ENCODE results near the gene REEP3.

REEP3 gene

GRCh38 chr10:63506554-63506953 lies 14.6 kb upstream of the REEP3 start:
- no peak for DNase-seq (ENCODE audit: low read depth)

DNA sequence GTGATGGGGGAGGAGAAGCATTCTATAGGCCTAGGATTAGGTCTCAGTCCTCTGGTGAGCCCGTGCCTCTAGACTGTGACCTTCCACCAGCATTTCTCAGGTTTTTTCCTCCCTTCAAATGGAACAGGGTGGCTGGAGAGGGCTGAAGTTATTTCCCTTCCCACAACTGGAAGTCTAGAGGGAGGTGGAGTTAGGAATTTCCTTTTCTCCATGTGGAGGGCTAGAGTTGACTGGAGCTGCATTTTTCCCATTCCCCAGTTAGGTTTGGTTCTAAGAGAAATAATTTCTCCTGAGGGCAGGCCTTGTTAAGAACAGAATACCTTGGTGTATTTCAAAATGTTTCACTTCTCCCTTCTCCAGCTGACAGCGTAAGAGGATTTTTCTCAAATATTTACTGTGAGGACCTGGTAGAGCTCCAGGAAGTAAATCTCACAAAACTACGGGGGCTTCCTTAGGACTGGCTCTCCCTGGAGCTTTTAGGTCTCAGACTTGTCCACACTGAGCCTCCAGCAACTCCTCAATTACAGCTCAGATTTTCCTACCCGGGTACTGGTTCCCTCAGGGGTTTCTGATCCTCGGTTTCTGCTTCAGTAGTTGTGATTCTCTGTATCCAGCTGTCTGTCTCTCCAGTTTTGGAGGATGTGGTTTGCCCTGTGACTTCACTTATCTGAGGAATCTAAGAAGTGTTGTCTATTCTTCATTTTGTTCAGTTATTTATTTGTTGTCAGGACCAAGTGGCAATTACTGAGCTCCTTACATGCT lies 6.0 kb upstream of the REEP3 start:
- DNase-seq (ENCODE audit: low read depth), result peak; percentile 31

GRCh38 chr10:63516207-63516606 lies 5.0 kb upstream of the REEP3 start:
- no peak for DNase-seq (ENCODE audit: low read depth)

GRCh38 chr10:63518690-63519288 lies 2.4 kb upstream of the REEP3 start:
- DNase-seq (ENCODE audit: low read depth), result no peak

GRCh38 chr10:63521416-63522276 lies 445 bp downstream of the REEP3 start:
- peak; percentile 24 for DNase-seq (ENCODE audit: low read depth)

DNA sequence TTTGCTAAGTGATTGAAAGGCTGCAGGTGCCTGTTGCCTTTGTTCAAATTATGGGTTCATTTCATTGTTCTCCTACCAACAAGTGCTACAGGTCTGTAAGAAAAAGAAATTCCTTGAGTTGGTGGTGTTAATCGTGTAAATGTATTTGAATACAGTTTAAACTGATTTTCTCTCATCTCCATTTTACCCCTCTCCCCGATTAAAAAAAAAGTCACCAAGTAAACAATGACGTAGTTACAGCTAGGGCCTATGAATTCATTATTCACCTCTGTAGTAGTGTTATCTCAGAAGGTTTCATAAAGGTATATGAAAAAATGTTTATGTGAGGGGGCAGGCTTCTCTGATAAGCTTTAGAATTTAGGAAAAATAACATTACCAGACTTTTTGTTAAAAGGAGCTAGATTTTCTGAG lies 1.1 kb downstream of the REEP3 start:
- DNase-seq (ENCODE audit: low read depth), result no peak

DNA sequence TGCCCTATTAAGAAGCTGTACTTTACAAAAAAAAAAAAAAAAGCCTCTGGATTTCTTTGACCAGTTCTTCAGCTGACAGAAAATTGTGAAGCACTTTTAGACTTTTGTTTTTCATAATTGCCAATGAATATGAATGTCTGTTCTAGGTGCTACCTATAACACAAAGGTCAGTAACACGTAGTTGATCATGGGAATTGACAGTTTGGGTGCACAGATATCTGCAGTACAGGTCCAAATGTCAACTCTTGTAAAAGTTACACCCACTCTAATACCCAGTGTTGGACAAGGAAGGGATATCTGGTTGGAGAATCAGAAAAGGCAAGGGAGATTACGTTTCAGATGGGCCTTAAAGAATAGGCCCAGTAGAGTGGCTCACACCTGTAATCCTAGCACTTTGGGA lies 1.8 kb downstream of the REEP3 start:
- no peak for DNase-seq (ENCODE audit: low read depth)

DNA sequence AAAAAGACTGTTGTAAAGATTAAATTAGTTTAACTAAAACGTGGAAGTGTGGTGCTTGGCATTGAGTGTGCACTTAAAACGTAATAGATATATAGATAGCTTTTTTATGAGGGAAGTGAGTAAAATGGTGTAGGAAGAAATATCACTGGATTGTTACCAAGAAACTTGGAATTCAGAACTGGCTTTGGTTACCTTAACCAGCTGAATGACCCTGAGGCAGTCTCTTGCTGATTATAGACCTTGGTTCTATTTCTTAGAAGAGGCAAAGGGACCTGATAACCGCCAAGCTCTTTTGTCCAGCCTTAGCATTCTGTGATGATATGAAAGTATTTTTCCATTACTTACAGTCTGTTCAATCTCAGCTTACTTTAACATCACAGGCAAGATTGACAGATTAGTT lies 3.8 kb downstream of the REEP3 start:
- no peak for DNase-seq (ENCODE audit: low read depth)

- no peak for DNase-seq (ENCODE audit: low read depth)
Measured at GRCh38 chr10:63527401-63527800, 6.2 kb downstream of the REEP3 start.

DNA sequence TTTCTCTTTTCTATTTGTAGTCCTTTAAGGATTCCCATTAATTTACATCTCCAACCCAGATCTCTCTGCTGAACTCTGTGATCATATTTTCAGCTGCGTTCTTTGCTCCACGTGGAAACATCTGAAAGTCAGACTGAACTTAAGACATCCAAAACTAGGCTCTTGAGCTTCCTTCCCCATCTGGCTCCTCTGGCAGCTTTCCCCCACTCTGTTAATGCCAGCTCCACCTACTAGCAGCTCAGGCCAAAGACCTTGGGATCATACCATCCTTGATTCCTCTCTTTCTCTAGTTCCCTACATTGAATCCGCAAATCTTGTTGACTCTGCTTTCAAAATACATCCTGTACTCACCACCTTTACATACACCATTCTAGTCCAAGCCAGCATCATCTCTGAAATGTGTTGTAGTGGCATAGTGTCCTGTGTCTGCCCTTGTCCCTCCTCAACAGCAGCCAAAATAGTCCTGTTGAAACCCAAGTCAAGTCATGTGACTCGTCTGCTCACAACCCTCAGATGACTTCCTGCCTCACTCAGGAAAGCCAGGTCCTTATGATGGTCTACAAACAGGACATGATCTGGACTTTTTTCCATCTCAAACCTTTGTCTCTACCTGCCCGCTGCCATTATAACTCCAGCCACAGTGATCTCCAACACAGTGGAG lies 7.0 kb downstream of the REEP3 start:
- DNase-seq (ENCODE audit: low read depth), result no peak

DNA sequence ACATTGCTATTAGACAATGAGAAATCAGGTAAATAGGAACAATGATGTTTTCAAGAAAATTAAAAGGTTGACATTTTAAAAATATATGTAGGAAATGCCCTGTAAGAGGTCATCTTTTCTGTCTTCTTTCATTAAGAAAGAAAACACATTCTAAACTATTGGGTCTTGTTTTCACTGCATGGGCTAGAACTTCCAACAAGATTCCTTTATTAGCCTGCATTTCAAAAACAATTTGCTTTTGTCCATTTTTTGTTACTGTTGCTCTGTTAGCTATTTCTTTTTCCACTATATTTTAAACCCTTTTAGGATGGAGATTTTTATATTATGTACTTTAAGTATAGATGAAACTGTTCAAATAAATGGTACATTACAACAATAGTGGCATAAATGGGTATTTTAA lies 9.2 kb downstream of the REEP3 start:
- DNase-seq (ENCODE audit: low read depth), result no peak

DNA sequence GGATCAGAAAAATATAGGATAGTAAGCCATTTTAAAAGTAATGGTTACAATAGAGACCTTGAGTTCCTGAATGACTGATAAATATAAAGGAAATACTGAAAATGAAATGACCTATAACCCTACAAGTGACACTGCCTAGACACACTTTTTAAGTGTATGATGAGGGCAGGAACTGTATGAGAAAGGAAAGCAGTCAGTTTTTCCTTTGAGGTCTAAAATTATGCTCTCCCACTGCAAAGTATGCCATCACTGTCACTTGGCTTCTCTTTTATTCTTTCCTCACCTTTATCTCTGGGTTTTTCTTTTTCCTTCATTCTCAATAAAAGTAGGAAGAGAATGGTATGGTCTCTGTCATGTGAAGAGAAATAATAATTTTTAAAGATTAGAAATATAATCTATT lies 13.5 kb downstream of the REEP3 start:
- DNase-seq (ENCODE audit: low read depth), result no peak

- no peak for DNase-seq (ENCODE audit: low read depth)
Measured at GRCh38 chr10:63536698-63537097, 15.5 kb downstream of the REEP3 start.

DNA sequence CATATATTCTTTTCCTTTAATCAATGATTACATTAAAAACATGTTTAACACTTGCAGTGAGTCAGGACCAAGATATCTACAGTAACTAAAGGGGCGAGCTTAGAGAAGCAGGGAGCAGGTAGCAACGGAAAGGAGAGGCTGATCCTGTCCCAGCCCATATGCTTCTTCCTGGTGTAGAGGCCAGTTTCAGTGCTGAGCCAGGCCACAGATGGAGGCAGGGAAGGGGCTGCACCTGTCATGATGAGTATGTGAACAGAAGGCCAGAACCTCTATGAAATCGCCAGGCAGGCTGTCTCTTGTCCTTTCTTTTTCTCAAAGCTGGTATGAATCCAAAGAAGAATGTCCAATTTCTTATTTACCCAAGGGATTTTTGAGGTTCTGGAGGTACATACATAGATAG lies 16.3 kb downstream of the REEP3 start:
- no peak for DNase-seq (ENCODE audit: low read depth)

DNA sequence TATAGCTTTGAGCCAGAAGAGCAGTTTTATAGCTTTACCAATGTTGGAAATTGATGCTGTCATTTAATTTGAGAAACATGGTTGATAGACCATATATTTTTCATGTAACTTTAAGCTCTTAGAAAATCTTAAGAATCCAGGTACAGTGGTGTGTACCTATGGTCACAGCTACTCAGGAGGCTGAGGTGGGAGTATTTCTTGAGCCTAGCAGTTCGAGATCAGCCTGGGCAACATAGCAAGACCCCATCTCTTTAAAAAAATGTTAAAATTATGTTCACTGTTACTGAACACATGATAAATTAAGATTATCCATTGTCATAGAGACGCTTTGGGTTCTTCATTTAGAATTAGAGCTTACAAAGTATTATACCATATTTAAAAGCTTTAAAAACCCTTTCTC lies 18.2 kb downstream of the REEP3 start:
- no peak for DNase-seq (ENCODE audit: low read depth)

GRCh38 chr10:63539994-63540393 lies 18.8 kb downstream of the REEP3 start:
- no peak for DNase-seq (ENCODE audit: low read depth)

DNA sequence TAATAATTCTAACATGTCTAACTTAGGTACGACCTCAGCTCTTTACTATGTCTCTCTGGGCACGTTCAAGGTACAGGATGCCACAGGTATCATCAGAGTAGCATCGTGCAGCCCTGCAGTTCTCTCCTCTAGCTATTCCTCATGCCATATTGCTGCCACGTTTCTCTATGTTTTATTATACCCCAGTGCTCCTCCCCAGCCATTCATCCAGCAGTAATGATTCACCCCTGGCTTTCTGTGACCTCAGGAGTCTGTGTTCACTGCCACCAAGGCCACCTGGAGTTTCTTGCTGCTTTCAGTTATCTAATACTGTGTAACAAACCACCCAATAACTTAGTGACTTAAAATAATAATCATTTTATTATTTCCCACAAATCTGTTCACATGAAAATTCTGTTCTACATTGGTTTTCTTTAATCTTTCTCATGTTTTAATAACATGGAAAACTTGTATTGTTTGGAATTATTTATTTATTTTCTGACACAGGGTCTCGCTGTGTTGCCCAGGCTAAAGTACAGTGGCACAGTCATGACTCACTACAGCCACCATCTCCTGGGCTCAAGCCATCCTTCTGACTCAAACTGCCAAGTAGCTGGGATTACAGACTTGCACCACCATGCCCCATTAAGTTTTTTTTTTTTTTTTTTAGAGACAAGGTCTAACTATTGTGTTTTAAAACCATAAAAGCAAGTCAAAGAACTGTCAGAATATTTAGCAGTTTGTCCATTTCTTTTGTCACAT lies 21.8 kb downstream of the REEP3 start:
- DNase-seq (ENCODE audit: low read depth), result no peak

GRCh38 chr10:63543576-63543962 lies 22.4 kb downstream of the REEP3 start:
- no peak for DNase-seq (ENCODE audit: low read depth)

GRCh38 chr10:63544418-63544817 lies 23.2 kb downstream of the REEP3 start:
- no peak for DNase-seq (ENCODE audit: low read depth)

- DNase-seq (ENCODE audit: low read depth), result no peak
Measured at GRCh38 chr10:63547628-63548360, 26.6 kb downstream of the REEP3 start.

GRCh38 chr10:63548860-63549259 lies 27.7 kb downstream of the REEP3 start:
- DNase-seq (ENCODE audit: low read depth), result no peak

Measured in GM04503 (cell line).